Gastroesophageal sphincter (tissue), 4 donors: ENCODE measurements around the gene SH3BP5. TPM values are rescaled to one million over a fixed set of nuclear protein-coding genes. Genes with fewer than 3 reads are reported as not detected.
"Not testable (repeated sequence)": the region's sequence is repeated elsewhere in the genome, so short reads cannot be mapped to it uniquely, and the experiment has no call there.

Experiments
- ATAC-seq: fragments of 150-250 bp; one replicate; pipeline ENCODE4 v1.9.1; 2016; ENCODE audit warnings: mild to moderate bottlenecking, moderate library complexity
- H3K27ac ChIP-seq, 4 donors: fragments of 200-600 bp; sonication (generic) in 3 of 4; 1 replicate in 3 of 4; 2 replicates in 1 of 4; pipeline ENCODE4 v1.5.1; 2016 to 2019
- H3K27me3 ChIP-seq: fragments of 200-600 bp; sonication (generic); one replicate; pipeline ENCODE4 v1.5.1; 2019
- H3K36me3 ChIP-seq, 2 donors: fragments of 200-600 bp; sonication (generic); one replicate each; pipeline ENCODE4 v1.5.1; 2019; ENCODE audit warnings: control low read depth in 1 of 2
- H3K4me1 ChIP-seq, 3 donors: fragments of 200-600 bp; sonication (generic); 1 replicate in 2 of 3; 2 replicates in 1 of 3; pipeline ENCODE4 v1.5.1; 2016 to 2019; ENCODE audit warnings: control low read depth in 2 of 3
- H3K4me3 ChIP-seq, 2 donors: fragments of 200-600 bp; sonication (generic); one replicate each; pipeline ENCODE4 v1.5.1; 2019; ENCODE audit warnings: mild to moderate bottlenecking in 1 of 2, moderate library complexity in 1 of 2
- H3K9me3 ChIP-seq, 3 donors: fragments of 200-600 bp; sonication (generic); one replicate each; pipeline ENCODE4 v1.5.1; 2017 to 2019; ENCODE audit warnings: control low read depth in 2 of 3
- CTCF ChIP-seq, 4 experiments: fragments of 200-600 bp in 2 of 4; fragments of 450-650 bp in 2 of 4; sonication (generic) in 1 of 4; IDR thresholded peaks; one replicate each; pipeline ENCODE4 v1.5.1; 2017 to 2019; ENCODE audit warnings: antibody characterized with exemption in 4 of 4, mild to moderate bottlenecking in 2 of 4, moderate library complexity in 2 of 4
- EP300 ChIP-seq: sonication (generic); formaldehyde crosslinking; IDR thresholded peaks from one replicate; pipeline ENCODE4 v1.6.1; 2017; ENCODE audit warnings: antibody characterized with exemption, mild to moderate bottlenecking
- POLR2A ChIP-seq, 2 donors: fragments of 450-650 bp; IDR thresholded peaks; one replicate each; pipeline ENCODE4 v1.6.1; 2017; ENCODE audit warnings: antibody characterized with exemption in 2 of 2, mild to moderate bottlenecking in 2 of 2, moderate library complexity in 1 of 2
- POLR2AphosphoS5 ChIP-seq: sonication (generic); formaldehyde crosslinking; IDR thresholded peaks from one replicate; pipeline ENCODE4 v1.6.1; 2017; ENCODE audit warnings: antibody characterized with exemption
- WGBS, 2 donors: methylation state at CpG; one replicate each; pipeline ENCODE4 v1.1.5; 2018; ENCODE audit warnings: low coverage in 1 of 2; 5-methylcytosine and 5-hydroxymethylcytosine counted together
- total RNA-seq, 4 donors: library from RNA; depleted of rRNA; stranded (reverse); fragments of >200 nt; gene quantifications; one replicate each; pipeline ENCODE4 v1.1.0, GENCODE V29; 2016

The SH3BP5 gene
- total RNA-seq, 4 donors from 2014 or later, result 23.5 to 56.4 (median 35.0) TPM

- no peak overlapping the region for H3K27ac ChIP-seq
- no peaks in the 10 kb centered on the region for H3K36me3 ChIP-seq
- H3K4me1 ChIP-seq, result no peaks in the 10 kb centered on the region
- no peak overlapping the region for H3K4me3 ChIP-seq
- peaks cover 0 to 18% (median 0%) of the 10 kb centered on the region in 3 donors for H3K9me3 ChIP-seq
- TF ChIP-seq EP300, result no peak
- no peak for TF ChIP-seq CTCF (IDR thresholded peaks at IDR 0.05)
- TF ChIP-seq POLR2AphosphoS5, result no peak
- no peaks in the 10 kb centered on the region for H3K27me3 ChIP-seq
- 91 to 98% methylated on average over 4 to 6 of the region's 6 CpGs for WGBS, 2 donors
- ATAC-seq, result no peak
Measured at GRCh38 chr3:15354485-15354884, 22.1 kb upstream of the SH3BP5 start.

- no peaks in the 10 kb centered on the region for H3K27me3 ChIP-seq
- no peak overlapping the region for H3K4me3 ChIP-seq
- H3K4me1 ChIP-seq, result no peaks in the 10 kb centered on the region
- H3K9me3 ChIP-seq, result peaks cover 0 to 18% (median 0%) of the 10 kb centered on the region in 3 donors
- WGBS, 2 donors, result 72 to 83% methylated on average over 1 to 3 of the region's 3 CpGs
- no peaks in the 10 kb centered on the region for H3K36me3 ChIP-seq
- TF ChIP-seq POLR2A (IDR thresholded peaks at IDR 0.05) (no peak), POLR2AphosphoS5 (no peak), CTCF (IDR thresholded peaks at IDR 0.05) (no peak), EP300 (no peak)
- H3K27ac ChIP-seq, result no peak overlapping the region
- ATAC-seq, result no peak
Measured at GRCh38 chr3:15350141-15350540, 17.8 kb upstream of the SH3BP5 start.

- H3K27me3 ChIP-seq, H3K36me3 ChIP-seq, H3K27ac ChIP-seq, H3K4me3 ChIP-seq, ATAC-seq, H3K4me1 ChIP-seq: not testable (repeated sequence)
- H3K9me3 ChIP-seq, result peaks cover 0 to 18% (median 0%) of the 10 kb centered on the region in 3 donors
- WGBS, 2 donors, result 96% methylated on average over 3 of the region's 5 CpGs
Measured at GRCh38 chr3:15349438-15349837, 17.1 kb upstream of the SH3BP5 start.

GRCh38 chr3:15348246-15348645 is 15.9 kb upstream of the SH3BP5 start:
- Histone ChIP-seq H3K27me3 (no peaks in the 10 kb centered on the region), H3K36me3 (no peaks in the 10 kb centered on the region), H3K4me3 (no peak overlapping the region), H3K4me1 (no peaks in the 10 kb centered on the region), H3K9me3 (peaks cover 0 to 21% (median 0%) of the 10 kb centered on the region in 3 donors), H3K27ac (no peak overlapping the region)
- 55 to 56% methylated on average over 1 of the region's 1 CpG for WGBS, 2 donors
- ATAC-seq, result no peak
- no peak for TF ChIP-seq CTCF (IDR thresholded peaks at IDR 0.05)
- no peak for TF ChIP-seq POLR2AphosphoS5
- TF ChIP-seq EP300, result no peak
- TF ChIP-seq POLR2A (IDR thresholded peaks at IDR 0.05), result no peak

GRCh38 chr3:15347737-15348110 is 15.3 kb upstream of the SH3BP5 start:
- ATAC-seq, result no peak

More at GRCh38 chr3:15347737-15348110, 15.3 kb upstream of the SH3BP5 start:
- WGBS, 2 donors, result 70 to 78% methylated on average over 3 of the region's 3 CpGs
- H3K4me1 ChIP-seq, result no peaks in the 10 kb centered on the region
- H3K9me3 ChIP-seq, result peaks cover 0 to 25% (median 0%) of the 10 kb centered on the region in 3 donors
- H3K4me3 ChIP-seq, result no peak overlapping the region
- TF ChIP-seq CTCF (IDR thresholded peaks at IDR 0.05) (no peak), POLR2AphosphoS5 (no peak), EP300 (no peak), POLR2A (IDR thresholded peaks at IDR 0.05) (no peak)
- no peaks in the 10 kb centered on the region for H3K36me3 ChIP-seq
- no peaks in the 10 kb centered on the region for H3K27me3 ChIP-seq
- no peak overlapping the region for H3K27ac ChIP-seq
